ENCODE data around the gene OBSCN.

The OBSCN gene

DNA sequence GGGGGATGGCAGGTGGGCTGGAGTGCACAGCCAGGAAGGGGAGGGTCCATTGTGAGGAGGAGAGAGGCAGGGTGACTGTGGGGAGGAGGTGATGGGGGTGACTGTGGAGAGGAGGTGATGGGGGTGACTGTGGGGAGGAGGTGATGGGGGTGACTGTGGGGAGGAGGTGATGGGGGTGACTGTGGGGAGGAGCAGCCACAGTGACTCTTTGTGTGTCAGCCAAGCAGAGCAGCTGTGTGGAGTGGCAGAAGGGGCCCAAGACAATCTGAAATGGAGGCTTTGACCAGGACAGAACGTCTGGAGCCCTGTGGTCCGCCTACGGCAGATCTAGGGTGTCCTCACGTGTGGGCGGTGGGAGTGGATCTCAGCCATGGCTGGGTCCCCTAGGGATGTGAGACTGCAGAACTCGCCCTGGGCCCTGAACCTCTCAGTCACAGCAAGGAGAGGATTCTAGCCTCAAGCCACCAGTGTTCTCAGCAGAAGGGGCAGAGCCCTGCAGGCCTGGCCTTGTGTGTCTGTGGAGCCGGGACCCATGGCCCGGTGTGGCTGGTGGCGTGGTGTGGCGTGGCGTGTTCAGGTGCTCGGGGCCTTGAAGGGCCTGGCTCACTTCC, 81.5 kb downstream of the OBSCN start:
- DNase-seq (ENCODE audit: low read depth) = no peak

DNA sequence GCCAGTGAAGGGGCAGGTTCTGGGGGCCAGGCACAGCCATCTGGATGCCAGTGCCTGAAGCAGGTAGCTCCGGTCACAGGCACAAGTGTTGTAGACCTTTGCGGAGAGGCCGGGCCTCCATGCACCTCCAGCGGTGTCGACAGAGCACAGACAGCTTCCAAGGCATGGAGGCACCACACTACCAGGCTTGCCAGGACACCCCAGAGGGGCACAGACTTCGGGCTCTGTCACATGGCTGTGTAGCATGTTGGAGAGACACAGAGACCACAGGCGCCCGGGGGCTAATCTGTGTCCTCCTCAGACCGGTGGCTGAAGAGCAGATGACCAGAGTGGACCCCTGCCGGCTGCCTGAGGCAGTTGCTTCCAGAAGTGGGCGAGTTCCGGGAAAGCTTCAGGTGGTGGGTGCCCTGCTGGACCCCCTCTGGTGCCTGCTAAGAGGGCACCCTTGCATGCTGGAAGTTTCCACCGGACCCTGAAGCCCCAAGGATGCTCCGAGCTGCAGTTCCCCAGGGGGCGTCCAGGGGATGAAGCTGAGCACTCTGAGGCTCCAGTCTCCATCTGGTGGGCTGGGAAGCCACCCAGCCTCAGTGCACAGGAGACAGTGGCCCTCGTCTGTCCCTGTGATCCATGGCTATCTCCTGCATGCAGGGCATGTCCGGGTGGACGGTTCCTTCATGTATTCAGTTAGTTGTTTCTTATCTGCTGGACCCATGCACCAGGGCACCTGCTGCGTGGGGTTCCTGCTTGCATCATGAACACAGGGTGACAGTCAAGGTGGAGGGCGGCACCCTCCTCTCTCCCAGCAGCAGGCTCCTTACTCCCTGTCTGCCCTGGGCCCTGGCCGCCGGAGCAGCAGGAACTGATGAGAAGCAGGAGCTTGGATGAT, 82.4 kb downstream of the OBSCN start:
- DNase-seq (ENCODE audit: low read depth) = no peak

DNA sequence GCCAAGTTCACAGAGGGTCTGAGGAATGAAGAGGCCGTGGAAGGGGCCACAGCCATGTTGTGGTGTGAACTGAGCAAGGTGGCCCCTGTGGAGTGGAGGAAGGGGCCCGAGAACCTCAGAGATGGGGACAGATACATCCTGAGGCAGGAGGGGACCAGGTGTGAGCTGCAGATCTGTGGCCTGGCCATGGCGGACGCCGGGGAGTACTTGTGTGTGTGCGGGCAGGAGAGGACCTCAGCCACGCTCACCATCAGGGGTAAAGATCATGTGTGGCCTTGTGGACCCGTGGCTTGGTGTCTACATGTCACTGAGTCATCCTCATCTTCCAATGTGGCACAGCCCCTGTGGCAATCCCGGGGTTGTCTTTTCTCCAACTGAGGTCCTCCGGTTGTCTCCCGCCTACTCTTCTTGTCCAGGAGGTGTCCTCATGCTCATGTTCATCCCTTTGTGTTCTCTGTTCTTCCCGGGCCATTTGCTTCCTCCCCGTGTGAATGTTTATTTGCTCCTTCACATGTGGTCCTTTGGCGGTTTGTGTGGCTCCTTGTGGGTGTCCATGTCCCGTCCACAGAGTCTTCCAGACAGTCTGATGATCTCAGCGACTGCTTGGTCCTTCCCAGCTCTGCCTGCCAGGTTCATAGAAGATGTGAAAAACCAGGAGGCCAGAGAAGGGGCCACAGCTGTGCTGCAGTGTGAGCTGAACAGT, 84.2 kb downstream of the OBSCN start:
- DNase-seq (ENCODE audit: low read depth) = no peak

DNA sequence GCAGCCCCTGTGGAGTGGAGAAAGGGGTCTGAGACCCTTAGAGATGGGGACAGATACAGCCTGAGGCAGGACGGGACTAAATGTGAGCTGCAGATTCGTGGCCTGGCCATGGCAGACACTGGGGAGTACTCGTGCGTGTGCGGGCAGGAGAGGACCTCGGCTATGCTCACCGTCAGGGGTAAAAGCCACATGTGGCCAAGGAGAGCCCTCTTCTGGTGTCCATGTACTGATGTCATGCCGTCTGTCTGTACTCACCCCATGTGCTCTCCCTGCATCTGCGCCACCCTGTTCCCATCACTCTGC, 84.7 kb downstream of the OBSCN start:
- no peak for DNase-seq (ENCODE audit: low read depth)

DNA sequence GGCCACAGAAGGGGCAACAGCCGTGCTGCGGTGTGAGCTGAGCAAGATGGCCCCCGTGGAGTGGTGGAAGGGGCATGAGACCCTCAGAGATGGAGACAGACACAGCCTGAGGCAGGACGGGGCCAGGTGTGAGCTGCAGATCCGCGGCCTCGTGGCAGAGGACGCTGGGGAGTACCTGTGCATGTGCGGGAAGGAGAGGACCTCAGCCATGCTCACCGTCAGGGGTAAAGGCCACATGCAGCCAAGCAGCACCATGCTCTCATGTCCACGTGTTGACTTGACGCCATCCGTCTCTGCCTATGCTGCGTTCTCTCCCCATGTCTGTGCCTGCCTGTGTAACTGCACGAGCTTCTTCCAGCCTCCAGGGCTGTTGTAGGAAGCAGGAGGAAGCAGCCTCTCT, 85.5 kb downstream of the OBSCN start:
- DNase-seq (ENCODE audit: low read depth) = no peak

DNA sequence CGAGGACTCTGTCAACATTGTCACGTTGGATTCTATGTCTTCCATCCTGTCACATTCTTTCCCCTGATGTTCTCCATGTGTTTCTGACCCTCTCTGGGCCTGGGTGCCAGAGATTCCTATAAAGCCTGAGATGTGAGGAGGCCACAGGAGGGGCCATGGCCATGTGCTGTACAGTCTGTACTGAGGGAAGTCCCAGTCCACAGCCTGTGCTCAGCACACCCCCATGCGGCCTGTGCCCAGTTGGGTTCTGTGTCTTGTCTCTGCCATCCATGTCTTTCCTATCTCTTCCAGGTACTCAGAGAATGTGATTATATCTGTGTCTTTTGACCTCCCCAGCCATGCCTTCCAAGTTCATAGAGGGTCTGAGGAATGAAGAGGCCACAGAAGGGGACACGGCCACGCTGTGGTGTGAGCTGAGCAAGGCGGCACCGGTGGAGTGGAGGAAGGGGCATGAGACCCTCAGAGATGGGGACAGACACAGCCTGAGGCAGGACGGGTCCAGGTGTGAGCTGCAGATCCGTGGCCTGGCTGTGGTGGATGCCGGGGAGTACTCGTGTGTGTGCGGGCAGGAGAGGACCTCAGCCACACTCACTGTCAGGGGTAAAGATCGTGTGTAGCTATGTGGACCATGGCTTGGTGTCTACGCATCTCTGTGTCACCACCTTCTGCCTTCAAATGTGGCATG, 86.1 kb downstream of the OBSCN start:
- DNase-seq (ENCODE audit: low read depth) = no peak

DNA sequence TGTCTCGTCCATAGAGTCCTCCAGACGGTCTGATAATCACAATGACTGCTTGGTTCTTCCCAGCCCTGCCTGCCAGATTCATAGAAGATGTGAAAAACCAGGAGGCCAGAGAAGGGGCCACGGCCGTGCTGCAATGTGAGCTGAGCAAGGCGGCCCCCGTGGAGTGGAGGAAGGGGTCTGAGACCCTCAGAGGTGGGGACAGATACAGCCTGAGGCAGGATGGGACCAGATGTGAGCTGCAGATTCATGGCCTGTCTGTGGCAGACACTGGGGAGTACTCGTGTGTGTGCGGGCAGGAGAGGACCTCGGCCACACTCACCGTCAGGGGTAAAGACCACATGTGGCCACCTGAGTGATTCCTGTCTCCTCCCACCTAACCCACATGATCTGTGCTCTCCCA, 86.9 kb downstream of the OBSCN start:
- DNase-seq (ENCODE audit: low read depth) = no peak

DNA sequence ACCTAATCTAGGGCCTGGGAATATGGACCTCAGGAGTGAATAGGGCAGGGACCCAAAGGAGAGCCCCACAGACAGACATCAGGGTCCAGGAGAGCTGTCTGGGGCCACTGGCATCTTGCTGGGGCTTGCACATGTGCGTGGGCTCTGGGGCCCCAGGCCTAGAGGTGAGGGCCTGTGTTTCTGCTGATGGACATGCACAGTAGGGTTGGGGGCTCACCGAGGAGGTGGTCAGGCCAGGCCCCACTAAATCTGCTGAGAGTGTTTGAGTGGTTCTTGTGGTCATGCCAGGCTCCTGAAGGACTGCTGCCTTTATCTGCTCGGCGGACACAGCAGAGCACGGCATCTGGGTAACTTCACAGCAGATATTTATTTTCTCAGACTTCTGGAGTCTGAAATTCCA, 87.4 kb downstream of the OBSCN start:
- no peak for DNase-seq (ENCODE audit: low read depth)

DNA sequence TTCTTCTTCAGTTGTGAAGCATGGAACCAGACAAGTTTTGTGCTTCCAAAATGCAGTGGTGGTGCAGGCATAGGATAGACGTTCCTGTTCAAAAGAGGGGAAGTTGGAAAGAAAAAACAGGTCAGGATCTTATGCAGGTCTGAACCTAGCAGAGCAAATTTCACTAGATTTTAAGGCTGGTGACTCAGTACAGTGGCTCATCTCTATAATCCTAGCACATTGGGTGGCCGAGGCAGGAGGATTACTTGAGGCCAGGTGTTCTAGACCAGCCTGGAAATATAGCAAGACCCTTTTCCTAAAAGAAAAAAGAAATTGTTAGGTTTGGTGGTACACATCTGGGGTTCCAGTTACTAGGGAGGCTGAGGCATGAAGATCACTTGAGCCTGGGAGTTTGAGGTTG, 88.1 kb downstream of the OBSCN start:
- DNase-seq (ENCODE audit: low read depth) = no peak

DNA sequence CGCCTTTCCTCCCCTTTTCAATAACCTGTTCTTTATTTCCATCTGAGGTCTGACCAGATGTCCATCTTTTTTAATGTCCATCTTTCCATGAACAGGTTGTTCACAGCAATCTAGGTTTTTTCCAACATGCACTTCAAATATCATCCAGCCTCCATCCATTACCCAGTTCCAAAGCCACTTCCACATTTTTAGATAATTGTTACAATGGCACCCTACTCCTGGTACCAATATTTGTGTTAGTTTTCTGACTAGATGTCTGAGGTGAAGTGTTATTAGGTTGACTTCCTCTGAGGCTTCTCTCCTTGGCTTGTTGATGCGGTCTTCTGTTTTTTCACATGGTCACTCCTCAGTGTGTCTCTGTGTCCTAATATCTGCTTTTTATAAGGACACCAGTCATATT, 89.4 kb downstream of the OBSCN start:
- DNase-seq (ENCODE audit: low read depth) = no peak

DNA sequence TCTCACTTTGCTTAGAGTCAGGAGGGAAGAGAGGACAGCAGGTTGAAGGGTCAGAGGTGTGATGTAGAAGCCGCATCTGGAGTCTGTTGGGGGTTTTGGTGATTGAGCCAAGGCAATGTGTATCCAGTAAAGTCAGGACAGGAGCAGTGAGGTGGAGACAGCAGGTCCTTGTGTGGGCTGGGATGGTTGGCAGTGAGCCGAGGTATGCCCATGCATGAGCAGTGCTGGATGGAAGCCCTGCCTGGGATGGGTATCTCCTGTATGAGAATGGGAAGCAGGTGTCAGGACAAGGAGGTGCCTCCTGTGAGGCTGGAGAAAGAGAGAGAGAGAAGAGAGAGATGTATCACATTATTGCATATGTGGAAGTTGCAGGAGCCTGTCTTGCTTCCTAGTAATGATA, 90.0 kb downstream of the OBSCN start:
- no peak for DNase-seq (ENCODE audit: low read depth)

DNA sequence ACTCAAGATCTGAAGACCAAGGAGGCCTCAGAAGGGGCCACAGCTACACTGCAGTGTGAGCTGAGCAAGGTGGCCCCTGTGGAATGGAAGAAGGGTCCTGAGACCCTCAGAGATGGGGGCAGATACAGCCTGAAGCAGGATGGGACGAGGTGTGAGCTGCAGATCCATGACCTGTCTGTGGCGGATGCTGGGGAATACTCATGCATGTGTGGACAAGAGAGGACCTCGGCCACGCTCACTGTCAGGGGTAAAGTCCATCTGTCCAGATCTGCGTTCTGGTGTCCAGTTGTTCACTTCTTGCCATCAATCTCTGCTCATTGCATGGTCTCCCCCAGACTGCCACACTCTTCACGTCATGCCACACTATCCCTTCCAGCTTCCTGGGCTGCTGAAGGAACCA, 90.6 kb downstream of the OBSCN start:
- no peak for DNase-seq (ENCODE audit: low read depth)

DNA sequence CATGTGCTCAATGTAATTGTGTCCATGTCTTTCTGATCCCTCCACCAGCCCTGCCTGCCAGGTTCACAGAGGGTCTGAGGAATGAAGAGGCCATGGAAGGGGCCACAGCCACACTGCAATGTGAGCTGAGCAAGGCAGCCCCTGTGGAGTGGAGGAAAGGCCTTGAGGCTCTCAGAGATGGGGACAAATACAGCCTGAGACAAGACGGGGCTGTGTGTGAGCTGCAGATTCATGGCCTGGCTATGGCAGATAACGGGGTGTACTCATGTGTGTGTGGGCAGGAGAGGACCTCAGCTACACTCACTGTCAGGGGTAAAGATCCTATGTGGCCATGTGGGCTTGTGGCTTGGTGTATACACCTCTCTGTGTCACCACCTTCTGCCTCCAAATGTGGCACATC, 91.4 kb downstream of the OBSCN start:
- no peak for DNase-seq (ENCODE audit: low read depth)

DNA sequence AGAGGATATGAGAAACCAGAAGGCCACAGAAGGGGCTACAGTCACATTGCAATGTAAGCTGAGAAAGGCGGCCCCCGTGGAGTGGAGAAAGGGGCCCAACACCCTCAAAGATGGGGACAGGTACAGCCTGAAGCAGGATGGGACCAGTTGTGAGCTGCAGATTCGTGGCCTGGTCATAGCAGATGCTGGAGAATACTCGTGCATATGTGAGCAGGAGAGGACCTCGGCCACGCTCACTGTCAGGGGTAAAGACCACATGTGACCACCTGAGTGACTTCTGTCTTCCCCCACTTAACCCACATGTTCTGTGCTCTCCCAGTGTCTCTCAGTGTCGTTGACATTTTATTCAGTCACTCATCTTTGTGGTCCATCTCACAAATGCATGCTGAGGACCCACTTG, 92.1 kb downstream of the OBSCN start:
- DNase-seq (ENCODE audit: low read depth) = no peak

DNA sequence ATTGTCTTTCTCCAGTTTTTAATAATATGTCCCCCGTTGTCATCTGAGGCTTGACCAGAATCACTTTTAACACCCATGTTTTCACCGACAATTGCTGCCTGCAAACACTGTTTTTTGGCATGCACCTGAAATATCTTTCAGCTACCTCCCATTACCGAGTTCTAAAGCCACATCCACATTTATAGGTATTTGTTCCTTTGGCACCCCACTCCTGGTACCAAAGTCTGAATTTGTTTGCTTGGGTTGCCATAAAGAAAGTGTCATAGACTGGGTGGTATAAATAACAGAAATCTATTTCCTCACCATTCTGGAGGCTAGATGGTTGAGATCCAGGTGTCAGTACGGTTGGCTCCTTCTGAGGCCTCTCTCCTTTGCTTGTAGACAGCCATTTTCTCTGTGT, 94.2 kb downstream of the OBSCN start:
- DNase-seq (ENCODE audit: low read depth) = no peak

DNA sequence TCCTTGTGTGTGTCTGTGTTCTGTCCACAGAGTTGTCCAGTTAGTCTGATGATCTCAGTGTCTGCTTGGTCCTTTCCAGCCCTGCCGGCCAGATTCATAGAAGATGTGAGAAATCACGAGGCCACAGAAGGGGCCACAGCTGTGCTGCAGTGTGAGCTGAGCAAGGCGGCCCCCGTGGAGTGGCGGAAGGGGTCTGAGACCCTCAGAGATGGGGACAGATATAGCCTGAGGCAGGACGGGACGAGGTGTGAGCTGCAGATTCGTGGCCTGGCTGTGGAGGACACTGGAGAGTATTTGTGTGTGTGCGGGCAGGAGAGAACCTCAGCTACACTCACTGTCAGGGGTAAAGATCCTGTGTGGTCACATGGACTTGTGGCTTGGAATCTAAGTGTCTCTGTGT, 95.8 kb downstream of the OBSCN start:
- no peak for DNase-seq (ENCODE audit: low read depth)

DNA sequence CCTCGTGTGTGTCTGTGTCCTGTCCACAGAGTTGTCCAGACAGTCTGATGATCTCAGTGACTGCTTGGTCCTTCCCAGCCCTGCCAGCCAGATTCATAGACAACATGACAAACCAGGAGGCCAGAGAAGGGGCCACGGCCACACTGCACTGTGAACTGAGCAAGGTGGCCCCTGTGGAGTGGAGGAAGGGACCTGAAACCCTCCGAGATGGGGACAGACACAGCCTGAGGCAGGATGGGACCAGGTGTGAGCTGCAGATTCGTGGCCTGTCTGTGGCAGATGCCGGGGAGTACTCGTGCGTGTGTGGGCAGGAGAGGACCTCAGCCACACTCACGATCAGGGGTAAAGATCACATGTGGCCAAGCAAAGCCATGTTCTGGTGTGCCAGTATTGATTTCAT, 96.4 kb downstream of the OBSCN start:
- no peak for DNase-seq (ENCODE audit: low read depth)

DNA sequence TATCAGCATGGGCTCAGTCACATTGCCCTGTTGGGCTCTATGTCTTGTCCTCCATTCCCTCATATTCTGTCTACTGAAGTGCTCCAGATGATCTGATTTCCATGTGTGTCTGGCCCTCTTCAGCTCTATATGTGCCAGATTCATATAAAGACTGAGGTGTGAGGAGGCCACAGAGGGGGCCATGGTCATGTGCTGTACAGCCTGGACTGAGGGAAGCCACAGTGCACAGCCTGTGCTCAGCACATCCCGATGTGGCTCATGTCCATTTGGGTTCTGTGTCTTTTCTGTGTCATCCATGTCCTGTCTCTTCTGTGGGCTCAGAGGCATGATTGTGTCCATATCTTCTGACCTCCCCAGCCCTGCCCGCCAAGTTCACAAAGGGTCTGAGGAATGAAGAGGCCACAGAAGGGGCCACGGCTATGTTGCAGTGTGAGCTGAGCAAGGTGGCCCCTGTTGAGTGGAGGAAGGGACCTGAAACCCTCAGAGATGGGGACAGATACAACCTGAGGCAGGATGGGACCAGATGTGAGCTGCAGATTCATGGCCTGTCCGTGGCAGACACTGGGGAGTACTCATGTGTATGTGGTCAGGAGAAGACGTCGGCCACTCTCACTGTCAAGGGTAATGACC, 97.0 kb downstream of the OBSCN start:
- DNase-seq (ENCODE audit: low read depth) = no peak

DNA sequence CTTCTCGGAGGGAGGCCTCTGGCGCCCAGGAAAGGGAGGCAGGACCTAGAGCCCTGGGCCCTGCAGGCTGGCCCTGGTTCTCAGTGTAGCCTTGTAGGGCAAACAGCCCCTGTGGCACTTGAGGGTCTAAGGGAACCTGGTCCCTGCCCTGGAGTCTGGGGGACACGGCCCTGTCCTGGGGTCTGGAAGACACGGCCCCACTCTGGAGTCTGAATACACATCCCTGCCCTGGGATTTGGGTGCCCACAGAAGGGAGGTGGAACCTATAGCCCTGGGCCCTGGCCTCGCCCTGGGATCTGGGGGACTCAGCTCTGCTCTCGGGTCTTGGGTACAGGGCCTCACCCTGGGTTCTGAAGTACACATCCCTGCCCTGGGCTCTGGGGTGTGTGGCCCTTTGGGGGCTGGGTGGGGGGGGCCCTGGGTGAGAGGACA, 97.9 kb downstream of the OBSCN start:
- DNase-seq (ENCODE audit: low read depth) = no peak

DNA sequence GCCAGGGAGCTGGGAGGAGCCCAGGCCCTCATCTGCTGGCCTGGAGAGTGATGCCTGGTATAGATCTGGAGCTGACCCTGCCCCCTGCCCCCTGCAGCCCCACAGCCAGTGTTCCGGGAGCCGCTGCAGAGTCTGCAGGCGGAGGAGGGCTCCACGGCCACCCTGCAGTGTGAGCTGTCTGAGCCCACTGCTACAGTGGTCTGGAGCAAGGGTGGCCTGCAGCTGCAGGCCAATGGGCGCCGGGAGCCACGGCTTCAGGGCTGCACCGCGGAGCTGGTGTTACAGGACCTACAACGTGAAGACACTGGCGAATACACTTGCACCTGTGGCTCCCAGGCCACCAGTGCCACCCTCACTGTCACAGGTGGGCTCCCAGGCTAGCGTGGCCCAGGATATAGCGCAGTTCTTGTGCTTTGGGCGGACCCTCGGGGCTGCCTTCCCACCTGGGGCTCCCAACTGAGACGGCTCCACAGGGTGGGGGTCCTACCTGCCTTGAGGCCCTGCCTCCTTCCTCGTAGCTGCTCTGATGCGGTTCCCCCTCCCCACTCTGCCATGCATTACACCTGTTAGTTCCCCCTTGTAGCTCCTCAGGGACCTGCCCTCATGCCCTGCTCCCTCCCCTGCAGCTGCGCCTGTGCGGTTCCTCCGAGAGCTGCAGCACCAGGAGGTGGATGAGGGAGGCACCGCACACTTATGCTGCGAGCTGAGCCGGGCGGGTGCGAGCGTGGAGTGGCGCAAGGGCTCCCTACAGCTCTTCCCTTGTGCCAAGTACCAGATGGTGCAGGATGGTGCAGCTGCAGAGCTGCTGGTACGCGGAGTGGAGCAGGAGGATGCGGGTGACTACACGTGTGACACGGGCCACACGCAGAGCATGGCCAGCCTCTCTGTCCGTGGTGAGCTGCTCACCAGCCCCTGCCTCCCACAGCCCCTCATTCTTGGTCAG, 98.7 kb downstream of the OBSCN start:
- no peak for DNase-seq (ENCODE audit: low read depth)

All from HS-5 (cell line).